Keratinocyte (primary cell): ENCODE measurements around the gene DNAJA3.

ENCODE experiments used
- CTCF ChIP-seq, 3 experiments: IDR thresholded peaks in 1 of 3; conservative IDR thresholded peaks in 1 of 3; optimal IDR thresholded peaks in 1 of 3; 2 replicates in 2 of 3; 3 replicates in 1 of 3; pipeline versions ENCODE3 to v1.5.1; 2011; ENCODE audit warnings: low read length in 3 of 3, mild to moderate bottlenecking in 3 of 3, moderate library complexity in 2 of 3, control low read depth in 1 of 3, inconsistent platforms in 1 of 3; ENCODE audit not compliant: insufficient read depth in 2 of 3; ENCODE audit errors: extremely low read depth in 1 of 3
- EZH2 ChIP-seq: IDR thresholded peaks from one replicate; pipeline ENCODE4 v1.6.1; 2012; ENCODE audit warnings: inconsistent platforms, mild to moderate bottlenecking, low read length, moderate library complexity

GRCh38 chr16:4426722-4427372 is 1.2 kb downstream of the DNAJA3 start:
- TF ChIP-seq CTCF (optimal IDR thresholded peaks at IDR 0.05 in 1 of 3, IDR thresholded peaks at IDR 0.05 in 1 of 3, conservative IDR thresholded peaks at IDR 0.05 in 1 of 3; ENCODE audit: extremely low read depth in 1 of 3, insufficient read depth in 2 of 3, low read length in 3 of 3) (no peak), EZH2 (no peak)
